Parathyroid adenoma (tissue), 2 donors: ENCODE measurements around the gene ADGB.

ENCODE experiments used
- H2AFZ ChIP-seq: fragments of 300-600 bp; sonication (generic); one replicate; pipeline ENCODE4 v1.7.0; 2017; ENCODE audit warnings: antibody characterized with exemption, mild to moderate bottlenecking
- H3K27ac ChIP-seq: fragments of 300-600 bp; sonication (generic); one replicate; pipeline ENCODE4 v1.7.0; 2017
- H3K27me3 ChIP-seq: fragments of 300-600 bp; sonication (generic); one replicate; pipeline ENCODE4 v1.7.0; 2017; ENCODE audit warnings: low read length; ENCODE audit not compliant: control insufficient read depth, insufficient read depth
- H3K36me3 ChIP-seq: fragments of 300-600 bp; sonication (generic); one replicate; pipeline ENCODE4 v1.7.0; 2017; ENCODE audit warnings: low read length; ENCODE audit not compliant: control insufficient read depth, insufficient read depth
- H3K4me1 ChIP-seq: fragments of 300-600 bp; sonication (generic); one replicate; pipeline ENCODE4 v1.7.0; 2017; ENCODE audit warnings: control low read depth
- H3K4me2 ChIP-seq: fragments of 300-600 bp; sonication (generic); one replicate; pipeline ENCODE4 v1.7.0; 2017; ENCODE audit warnings: low read length
- H3K4me3 ChIP-seq: fragments of 300-600 bp; sonication (generic); one replicate; pipeline ENCODE4 v1.7.0; 2017; ENCODE audit warnings: low read depth, low read length
- H3K79me2 ChIP-seq: fragments of 300-600 bp; sonication (generic); one replicate; pipeline ENCODE4 v1.7.0; 2017; ENCODE audit warnings: control low read depth
- H3K9ac ChIP-seq: fragments of 300-600 bp; sonication (generic); one replicate; pipeline ENCODE4 v1.7.0; 2017; ENCODE audit warnings: mild to moderate bottlenecking
- H3K9me3 ChIP-seq: fragments of 300-600 bp; sonication (generic); one replicate; pipeline ENCODE4 v1.7.0; 2017; ENCODE audit warnings: low read length; ENCODE audit not compliant: control insufficient read depth
- TF ChIP-seq, protein P1 (sequence below): fragments of 300-600 bp; sonication (generic); IDR thresholded peaks from one replicate; pipeline ENCODE4 v1.7.0; 2017; ENCODE audit warnings: antibody characterized with exemption, mild to moderate bottlenecking
- donor health status: primary hyperparathyroidism.

ADGB gene

DNA sequence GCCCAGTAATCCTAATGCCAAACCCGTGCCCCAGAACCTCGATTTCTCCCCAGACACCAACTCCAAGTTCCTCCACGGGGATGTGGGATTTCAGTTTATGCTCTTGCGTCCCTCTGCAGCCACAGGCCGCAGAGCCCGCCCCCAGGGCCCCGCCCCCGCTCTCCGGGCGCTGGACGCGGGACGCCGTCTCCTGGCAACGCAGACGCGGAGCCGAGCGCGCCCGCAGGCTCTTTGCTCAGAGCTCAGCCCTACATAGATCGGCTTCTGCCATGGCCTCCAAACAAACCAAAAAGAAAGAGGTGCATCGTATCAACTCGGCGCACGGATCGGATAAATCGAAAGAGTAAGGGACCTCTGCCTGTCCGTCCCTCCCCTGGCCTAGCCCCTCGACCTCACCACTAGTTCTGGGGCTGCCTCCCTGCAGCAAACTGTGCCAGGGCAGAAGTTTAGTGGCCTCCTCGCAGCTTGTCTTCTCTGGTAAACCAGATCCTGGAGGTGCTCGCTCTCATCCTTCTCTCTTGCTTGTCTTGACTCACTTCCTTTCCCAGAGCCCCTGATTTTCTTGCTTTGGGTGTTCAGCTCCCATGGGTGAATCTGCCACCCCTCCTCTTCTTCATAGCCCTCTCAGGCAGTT, at the start of gene ADGB:
Gene ADGB (plus strand): TSS at position 201 of the 634 bp plus-strand sequence. CDS start 69 bp downstream, at position 270.
- Histone ChIP-seq H3K9ac (no peak within 1 kb of the TSS), H2AFZ (peak within 1 kb of the TSS; percentile 80)
- TF ChIP-seq, protein P1, sequence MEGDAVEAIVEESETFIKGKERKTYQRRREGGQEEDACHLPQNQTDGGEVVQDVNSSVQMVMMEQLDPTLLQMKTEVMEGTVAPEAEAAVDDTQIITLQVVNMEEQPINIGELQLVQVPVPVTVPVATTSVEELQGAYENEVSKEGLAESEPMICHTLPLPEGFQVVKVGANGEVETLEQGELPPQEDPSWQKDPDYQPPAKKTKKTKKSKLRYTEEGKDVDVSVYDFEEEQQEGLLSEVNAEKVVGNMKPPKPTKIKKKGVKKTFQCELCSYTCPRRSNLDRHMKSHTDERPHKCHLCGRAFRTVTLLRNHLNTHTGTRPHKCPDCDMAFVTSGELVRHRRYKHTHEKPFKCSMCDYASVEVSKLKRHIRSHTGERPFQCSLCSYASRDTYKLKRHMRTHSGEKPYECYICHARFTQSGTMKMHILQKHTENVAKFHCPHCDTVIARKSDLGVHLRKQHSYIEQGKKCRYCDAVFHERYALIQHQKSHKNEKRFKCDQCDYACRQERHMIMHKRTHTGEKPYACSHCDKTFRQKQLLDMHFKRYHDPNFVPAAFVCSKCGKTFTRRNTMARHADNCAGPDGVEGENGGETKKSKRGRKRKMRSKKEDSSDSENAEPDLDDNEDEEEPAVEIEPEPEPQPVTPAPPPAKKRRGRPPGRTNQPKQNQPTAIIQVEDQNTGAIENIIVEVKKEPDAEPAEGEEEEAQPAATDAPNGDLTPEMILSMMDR = no peak

DNA sequence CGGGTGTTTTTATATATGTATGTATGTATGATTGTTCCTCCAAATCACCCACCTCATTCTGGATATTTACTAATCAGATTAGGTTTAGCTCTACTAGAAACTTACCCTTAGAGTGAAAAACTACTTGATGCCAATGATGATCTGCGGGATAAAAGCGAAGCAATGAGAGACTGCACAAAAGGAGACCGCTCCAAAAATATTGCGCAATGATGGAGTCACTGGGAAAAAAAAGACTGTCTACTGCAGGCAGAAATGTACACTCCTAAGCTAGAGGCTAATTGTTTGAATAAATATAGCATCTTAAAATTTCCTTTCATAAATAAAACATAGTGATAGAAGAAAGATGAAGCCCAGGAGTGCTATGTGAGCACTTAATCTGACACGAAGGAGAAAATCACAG, 47.9 kb upstream of the ADGB start:
- no peaks in the 10 kb centered on the region for H3K4me1 ChIP-seq
- no peak overlapping the region for H2AFZ ChIP-seq
- no peaks in the 10 kb centered on the region for H3K36me3 ChIP-seq
- no peak overlapping the region for H3K9ac ChIP-seq
- H3K9me3 ChIP-seq = no peaks in the 10 kb centered on the region
- H3K79me2 ChIP-seq = no peaks in the 10 kb centered on the region
- H3K27ac ChIP-seq = no peak overlapping the region
- H3K4me2 ChIP-seq = no peak overlapping the region
- H3K27me3 ChIP-seq = no peaks in the 10 kb centered on the region
- TF ChIP-seq, protein P1 = no peak
- no peak overlapping the region for H3K4me3 ChIP-seq

More for the DNA sequence above, at the start of gene ADGB:
- H3K79me2 ChIP-seq = no peaks in the 10 kb centered on the region
- no peak within 1 kb of the TSS for H3K27ac ChIP-seq
- H3K9me3 ChIP-seq = no peaks in the 10 kb centered on the region
- H3K4me3 ChIP-seq = peak within 1 kb of the TSS; percentile 48
- no peaks in the 10 kb centered on the region for H3K27me3 ChIP-seq
- H3K36me3 ChIP-seq = no peaks in the 10 kb centered on the region
- H3K4me1 ChIP-seq = no peaks in the 10 kb centered on the region
- H3K4me2 ChIP-seq = peak within 1 kb of the TSS; percentile 77

DNA sequence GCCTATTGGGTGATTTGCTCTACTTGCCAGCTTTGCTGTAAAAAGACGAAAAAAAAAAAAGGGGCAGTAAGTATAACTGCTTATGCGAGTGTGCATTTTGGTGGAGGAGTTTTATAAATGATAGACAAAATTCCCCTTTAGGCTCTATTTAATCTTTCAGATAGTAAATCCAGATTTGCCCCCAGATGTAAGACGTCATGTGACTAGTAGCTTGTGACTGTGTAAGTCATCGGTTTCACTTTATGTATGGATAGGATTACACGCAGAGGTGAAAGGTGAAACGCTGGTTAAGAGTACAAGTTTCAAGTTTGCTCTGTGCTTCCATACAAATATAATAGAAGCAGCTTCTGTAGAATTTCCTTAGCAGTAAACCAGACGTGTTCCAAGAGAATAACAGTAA, 47.2 kb upstream of the ADGB start:
- Histone ChIP-seq H3K27me3 (no peaks in the 10 kb centered on the region), H3K9ac (no peak overlapping the region), H3K4me3 (no peak overlapping the region), H3K4me1 (no peaks in the 10 kb centered on the region), H3K27ac (no peak overlapping the region), H2AFZ (no peak overlapping the region), H3K4me2 (no peak overlapping the region), H3K36me3 (no peaks in the 10 kb centered on the region), H3K9me3 (no peaks in the 10 kb centered on the region), H3K79me2 (no peaks in the 10 kb centered on the region)
- TF ChIP-seq, protein P1 = no peak

DNA sequence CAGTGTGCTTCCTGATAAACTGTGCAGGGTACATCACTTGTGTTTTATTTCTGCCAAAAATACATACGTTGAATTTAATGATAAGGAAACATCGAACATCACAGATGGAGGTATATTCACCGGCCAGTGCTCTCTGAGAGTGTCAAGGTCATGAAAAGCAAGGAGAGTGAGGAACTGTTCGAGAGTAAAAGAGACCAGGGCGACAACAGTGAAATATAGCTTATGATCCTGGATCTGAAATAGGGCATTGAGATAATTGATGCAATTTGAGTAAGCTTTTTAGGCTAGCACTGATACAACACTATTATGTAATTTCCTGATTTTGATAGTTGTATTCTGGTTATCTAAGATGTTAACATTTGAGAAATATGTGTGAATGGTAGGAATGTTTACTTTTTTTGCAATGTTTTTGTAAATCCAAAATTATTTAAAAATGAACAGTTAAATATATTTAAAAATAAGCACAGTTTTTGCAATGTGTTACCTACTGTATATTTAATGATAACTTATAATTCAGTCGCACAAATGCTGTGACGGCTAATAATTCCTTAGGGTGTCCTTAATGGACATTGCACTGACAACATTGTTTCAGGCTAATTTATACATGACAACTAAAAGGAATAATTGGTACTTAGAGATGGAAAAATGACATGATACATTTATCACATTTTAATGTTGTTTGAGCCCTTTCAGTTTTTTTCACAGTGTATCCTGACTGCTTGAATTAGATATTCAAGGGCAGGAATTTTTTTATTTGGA, 45.2 kb upstream of the ADGB start:
- Histone ChIP-seq H3K36me3 (no peaks in the 10 kb centered on the region), H3K4me3 (no peak overlapping the region), H3K9ac (no peak overlapping the region), H3K79me2 (no peaks in the 10 kb centered on the region), H3K4me1 (no peaks in the 10 kb centered on the region), H3K27ac (no peak overlapping the region), H3K27me3 (no peaks in the 10 kb centered on the region), H3K9me3 (no peaks in the 10 kb centered on the region), H3K4me2 (no peak overlapping the region), H2AFZ (no peak overlapping the region)
- TF ChIP-seq, protein P1 = no peak
